H1 (cell line): ENCODE measurements around the gene MPV17L. TPM values are rescaled to one million over a fixed set of nuclear protein-coding genes. Genes with fewer than 3 reads are reported as not detected.

Experiments
- CTCF ChIA-PET: fragments of 300-600 bp; sonication (Branson Sonifier 250); formaldehyde crosslinking; loops from one replicate; lab custom pipeline; 2021; ENCODE audit not compliant: partially characterized antibody; lab: Charles Lee
- POLR2A ChIA-PET: fragments of 300-600 bp; sonication (Branson Sonifier 250); formaldehyde crosslinking; loops from one replicate; lab custom pipeline; 2021; ENCODE audit warnings: inconsistent platforms; ENCODE audit not compliant: partially characterized antibody; lab: Charles Lee
- DNase-seq, 2 experiments: peaks; one replicate each; pipeline versions ENCODE4 v3.0.0 to v3.0.0-alpha.2; 2010 to 2022; ENCODE audit warnings: low spot score in 2 of 2, low read depth in 1 of 2, mixed read lengths in 1 of 2
- FAIRE-seq: peaks from 2 replicates; lab custom pipeline; 2011; peaks lifted over from hg19 to GRCh38; lab: Jason Lieb, UNC
- H2AFZ ChIP-seq: 2 replicates; pipeline ENCODE4 v1.8.1; 2012; ENCODE audit warnings: low read length, inconsistent platforms
- H2AK5ac ChIP-seq: 2 replicates; pipeline ENCODE4 v1.6.1; 2013; ENCODE audit warnings: low read depth, low read length
- H2BK120ac ChIP-seq: replicated peaks from 2 replicates; pipeline ENCODE3; 2013; ENCODE audit warnings: low read depth, low read length, inconsistent platforms
- H2BK12ac ChIP-seq: 2 replicates; pipeline ENCODE4 v1.6.1; 2013; ENCODE audit warnings: low read depth, low read length
- H2BK15ac ChIP-seq: 2 replicates; pipeline ENCODE4 v1.6.1; 2013; ENCODE audit warnings: low read length
- H2BK20ac ChIP-seq: 2 replicates; pipeline ENCODE4 v1.6.1; 2013; ENCODE audit warnings: low read length
- H2BK5ac ChIP-seq: 2 replicates; pipeline ENCODE4 v1.6.1; 2013; ENCODE audit warnings: low read depth, low read length
- H3K14ac ChIP-seq: 2 replicates; pipeline ENCODE4 v1.6.1; 2013; ENCODE audit warnings: inconsistent platforms; ENCODE audit not compliant: insufficient read length
- H3K18ac ChIP-seq: 2 replicates; pipeline ENCODE4 v1.6.1; 2013; ENCODE audit warnings: low read length; ENCODE audit errors: extremely low read depth
- H3K23ac ChIP-seq: 2 replicates; pipeline ENCODE4 v1.6.1; 2013; ENCODE audit warnings: inconsistent platforms; ENCODE audit not compliant: insufficient read length
- H3K23me2 ChIP-seq: 2 replicates; pipeline ENCODE4 v1.6.1; 2013; ENCODE audit warnings: low read depth, low read length
- H3K27ac ChIP-seq: 2 replicates; pipeline ENCODE4 v1.6.1; 2011; ENCODE audit warnings: low read depth, low read length, inconsistent platforms
- H3K27me3 ChIP-seq, 4 experiments: replicated peaks in 1 of 4; 1 replicate in 1 of 4; 2 replicates in 3 of 4; pipeline versions ENCODE4 v1.6.1 to v1.8.1; 2011 to 2013; ENCODE audit warnings: low read length in 3 of 4, mild to moderate bottlenecking in 3 of 4, inconsistent platforms in 2 of 4, mixed read lengths in 2 of 4, moderate library complexity in 1 of 4; ENCODE audit not compliant: control insufficient read depth in 3 of 4, insufficient read depth in 3 of 4; ENCODE audit errors: extremely low read depth in 1 of 4
- H3K36me3 ChIP-seq, 4 experiments: 2 replicates each; pipeline versions ENCODE4 v1.6.1 to v1.8.1; 2011 to 2013; ENCODE audit warnings: mild to moderate bottlenecking in 4 of 4, low read length in 3 of 4, moderate library complexity in 2 of 4, control low read depth in 1 of 4, inconsistent platforms in 1 of 4; ENCODE audit not compliant: insufficient read depth in 4 of 4, control insufficient read depth in 2 of 4
- H3K4ac ChIP-seq: replicated peaks from 2 replicates; pipeline ENCODE3; 2013; ENCODE audit warnings: low read length, low read depth, mixed read lengths, inconsistent platforms; ENCODE audit not compliant: insufficient read length
- H3K4me1 ChIP-seq, 4 experiments: replicated peaks in 1 of 4; 1 replicate in 1 of 4; 2 replicates in 3 of 4; pipeline versions ENCODE4 v1.6.1 to v1.8.1; 2011 to 2013; ENCODE audit warnings: low read length in 3 of 4, inconsistent platforms in 2 of 4, mixed read lengths in 1 of 4; ENCODE audit not compliant: insufficient read depth in 4 of 4, control insufficient read depth in 3 of 4
- H3K4me2 ChIP-seq, 2 experiments: 2 replicates each; pipeline versions ENCODE4 v1.6.1 to v1.8.1; 2011 to 2013; ENCODE audit warnings: low read depth in 2 of 2, low read length in 2 of 2, control low read depth in 1 of 2, inconsistent platforms in 1 of 2, mild to moderate bottlenecking in 1 of 2; ENCODE audit not compliant: insufficient read depth in 1 of 2
- H3K4me3 ChIP-seq, 4 experiments: fragments of 200-600, 300-600 bp in 1 of 4; sonication (generic), shearing (Covaris generic), sonication (Bioruptor Twin) in 1 of 4; 2 replicates each; pipeline versions ENCODE4 v1.5.1 to v1.8.1; 2011 to 2016; ENCODE audit warnings: low read length in 4 of 4, low read depth in 3 of 4, control low read depth in 2 of 4, inconsistent platforms in 2 of 4, mild to moderate bottlenecking in 2 of 4, mixed read lengths in 1 of 4, moderate library complexity in 1 of 4; ENCODE audit not compliant: insufficient read depth in 2 of 4; ENCODE audit errors: extremely low read depth in 1 of 4
- H3K56ac ChIP-seq: replicated peaks from 2 replicates; pipeline ENCODE3; 2013; ENCODE audit warnings: low read depth, mild to moderate bottlenecking, mixed read lengths, low read length, inconsistent platforms; ENCODE audit not compliant: insufficient read length
- H3K79me1 ChIP-seq: 2 replicates; pipeline ENCODE4 v1.6.1; 2013; ENCODE audit warnings: low read depth, low read length, control low read depth
- H3K79me2 ChIP-seq, 2 experiments: 2 replicates each; pipeline versions ENCODE4 v1.6.1 to v1.8.1; 2012 to 2013; ENCODE audit warnings: low read length in 2 of 2, mild to moderate bottlenecking in 2 of 2, inconsistent platforms in 1 of 2; ENCODE audit not compliant: insufficient read depth in 2 of 2, control insufficient read depth in 1 of 2
- H3K9ac ChIP-seq, 4 experiments: replicated peaks in 1 of 4; 1 replicate in 1 of 4; 2 replicates in 3 of 4; pipeline versions ENCODE4 v1.6.1 to v1.8.1; 2011 to 2013; ENCODE audit warnings: low read depth in 3 of 4, low read length in 3 of 4, control low read depth in 2 of 4, mild to moderate bottlenecking in 2 of 4, moderate library complexity in 2 of 4, inconsistent platforms in 1 of 4; ENCODE audit errors: extremely low read depth in 1 of 4
- H3K9me3 ChIP-seq, 2 experiments: 2 replicates each; pipeline versions ENCODE4 v1.6.1 to v1.8.1; 2012 to 2013; ENCODE audit warnings: mild to moderate bottlenecking in 2 of 2, moderate library complexity in 2 of 2, control low read depth in 1 of 2, inconsistent platforms in 1 of 2, low read depth in 1 of 2, low read length in 1 of 2, mixed read lengths in 1 of 2; ENCODE audit not compliant: insufficient read depth in 2 of 2
- H4K20me1 ChIP-seq, 2 experiments: replicated peaks in 1 of 2; 2 replicates each; pipeline versions ENCODE3 to v1.8.1; 2011 to 2013; ENCODE audit warnings: inconsistent platforms in 2 of 2, low read length in 2 of 2, mild to moderate bottlenecking in 1 of 2; ENCODE audit not compliant: insufficient read depth in 2 of 2, control insufficient read depth in 1 of 2
- H4K5ac ChIP-seq: 2 replicates; pipeline ENCODE4 v1.6.1; 2013; ENCODE audit warnings: low read length, low read depth, mixed read lengths, inconsistent platforms; ENCODE audit not compliant: insufficient read length
- H4K8ac ChIP-seq: 2 replicates; pipeline ENCODE4 v1.8.0; 2013; ENCODE audit warnings: mild to moderate bottlenecking, moderate library complexity, low read length, inconsistent platforms; ENCODE audit not compliant: insufficient read depth; ENCODE audit errors: extremely low read depth
- H4K91ac ChIP-seq: replicated peaks from 2 replicates; pipeline ENCODE3; 2013; ENCODE audit warnings: low read length, mixed read lengths, inconsistent platforms; ENCODE audit not compliant: insufficient read length
- CBX5 ChIP-seq: fragments of 300-800, 300-1000 bp; sonication (generic); IDR thresholded peaks from 2 replicates; pipeline ENCODE4 v1.7.1; 2016; ENCODE audit warnings: antibody characterized with exemption, low read length, low read depth
- GTF2F1 ChIP-seq: IDR thresholded peaks from 2 replicates; pipeline ENCODE4 v1.6.1; 2012; ENCODE audit warnings: low read depth, low read length, improper control_type of control experiment, borderline replicate concordance
- RBBP5 ChIP-seq: IDR thresholded peaks from 2 replicates; pipeline ENCODE4 v1.7.1; 2012; ENCODE audit warnings: low read depth, mild to moderate bottlenecking, inconsistent platforms, low read length, moderate library complexity, borderline replicate concordance
- SIRT6 ChIP-seq: IDR thresholded peaks from one replicate; pipeline ENCODE4 v1.7.1; 2012; ENCODE audit warnings: low read length, inconsistent platforms
- SP1 ChIP-seq: IDR thresholded peaks from 2 replicates; pipeline ENCODE4 v1.6.1; 2011; ENCODE audit warnings: low read depth, low read length
- TEAD4 ChIP-seq: IDR thresholded peaks from 2 replicates; pipeline ENCODE4 v1.6.1; 2012; ENCODE audit warnings: low read depth, low read length, inconsistent platforms, mixed read lengths
- WGBS, 2 experiments: shearing (Covaris generic) in 1 of 2; methylation state at CpG; one replicate each; pipeline versions ENCODE4 v1.1.6 to v1.1.7; 2013 to 2015; ENCODE audit warnings: low lambda C conversion rate in 2 of 2, mixed read lengths in 2 of 2, inconsistent platforms in 1 of 2, low coverage in 1 of 2, missing lambda C conversion rate in 1 of 2; ENCODE audit not compliant: insufficient replicate concordance in 2 of 2, insufficient coverage in 1 of 2, insufficient read length in 1 of 2; ENCODE audit errors: extremely low coverage in 1 of 2, missing lambda C conversion rate in 1 of 2; 5-methylcytosine and 5-hydroxymethylcytosine counted together
- polyA plus RNA-seq, 7 experiments: library from polyadenylated mRNA; depleted of rRNA in 3 of 7; stranded (reverse) in 5 of 7; unstranded in 2 of 7; fragments of >200 nt in 5 of 7; fragments of 200-250 nt in 2 of 7; gene quantifications; 1 replicate in 5 of 7; 2 replicates in 1 of 7; 4 replicates in 1 of 7; pipeline versions ENCODE4 v1.2.1 to v1.2.3, GENCODE V29; 2011 to 2013; ENCODE audit warnings: missing spikeins in 2 of 7, mixed read lengths in 2 of 7
- total RNA-seq: library from RNA; stranded (reverse); fragmentation: NEBNext Ultra II Directional; extraction: Animal tissue kit (Norgen Biotek cat#: 25700); gene quantifications from 2 replicates; pipeline ENCODE4 v1.2.1, GENCODE V29; 2021

Gene MPV17L
- total and polyA plus RNA-seq, 2 of the 8 experiments (the other 6 are each of a cell fraction or from before 2014, with no cell fraction given), result 6.7 to 8.2 TPM

DNA sequence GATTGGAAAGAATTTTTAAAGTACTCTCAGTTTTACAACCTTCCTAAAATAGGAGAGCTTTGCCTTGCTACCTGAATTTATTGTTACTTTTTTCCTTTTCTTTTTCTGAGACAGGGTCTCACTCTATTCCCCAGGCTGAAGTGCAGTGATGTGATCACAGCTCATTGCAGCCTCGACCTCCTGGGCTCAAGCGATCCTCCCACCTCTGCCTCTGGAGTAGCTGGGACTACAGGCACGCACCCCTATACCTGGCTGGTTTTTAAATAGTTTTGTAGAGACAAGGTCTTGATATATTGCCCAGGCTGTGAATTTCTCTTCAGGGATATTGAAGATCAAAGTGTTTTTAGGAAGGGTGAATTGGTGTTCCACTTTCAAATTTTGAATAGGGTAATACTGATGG is 3.8 kb downstream of the MPV17L start:
- Histone ChIP-seq H3K27me3 (peaks cover 0 to 2% (median 0%) of the 10 kb centered on the region in 4 experiments; a peak in 1 of 7 replicates), H3K23me2 (peaks cover 5% of the 10 kb centered on the region; the same call in 1 of the 2 replicates), H2BK120ac (no peak overlapping the region), H3K79me1 (no peaks in the 10 kb centered on the region), H3K4me1 (peaks cover 0 to 18% (median 4%) of the 10 kb centered on the region in 4 experiments; a peak in 3 of 7 replicates), H4K20me1 (peaks cover 0 to 2% of the 10 kb centered on the region in 2 experiments), H4K8ac (no peak overlapping the region), H3K9ac (no peak overlapping the region), H3K18ac (no peak overlapping the region), H3K4me2 (no peak overlapping the region), H3K14ac (no peak overlapping the region), H2AK5ac (no peak overlapping the region), H2BK12ac (no peak overlapping the region), H3K56ac (no peak overlapping the region), H2BK20ac (no peak overlapping the region), H4K5ac (no peak overlapping the region), H3K23ac (no peak overlapping the region), H2BK15ac (no peak overlapping the region), H3K36me3 (no peaks in the 10 kb centered on the region), H3K9me3 (no peaks in the 10 kb centered on the region), H3K79me2 (no peaks in the 10 kb centered on the region), H3K4me3 (no peak overlapping the region), H3K27ac (no peak overlapping the region), H3K4ac (no peak overlapping the region), H2BK5ac (no peak overlapping the region), H2AFZ (no peak overlapping the region), H4K91ac (no peak overlapping the region)
- FAIRE-seq (no peak), DNase-seq (no peak)
- ChIA-PET CTCF (no interaction called here), POLR2A (interaction anchor here (1.8 kb wide), 1 partner anchor 12 kb away, joined by 6 read pairs; no protein-coding TSS in a partner anchor)
- WGBS, 2 experiments, result 94% methylated on average over 3 of the region's 3 CpGs; no CpG with 5 or more reads in 1 of the 2 experiments
- TF ChIP-seq RBBP5 (no peak), SIRT6 (no peak), TEAD4 (no peak), SP1 (no peak), CBX5 (no peak), GTF2F1 (no peak)
